Stimulated activated CD8-positive, alpha-beta memory T cell treated with anti-CD3 and anti-CD28 coated beads, Interleukin-7, amount 100 ng/mL, for 24 hours (primary cell): Measurements from ENCODE around the gene IQCC.

ENCODE experiments used
- DNase-seq: peaks from one replicate; pipeline ENCODE4 v3.0.0-alpha.2; 2020; ENCODE audit warnings: low read depth

IQCC gene

GRCh38 chr1:32195972-32196823 lies 9.3 kb upstream of the IQCC start:
- no peak for DNase-seq

GRCh38 chr1:32197074-32197473 lies 8.4 kb upstream of the IQCC start:
- no peak for DNase-seq

- no peak for DNase-seq
Observed at GRCh38 chr1:32197837-32198236, 7.6 kb upstream of the IQCC start.

GRCh38 chr1:32198237-32199042 lies 7.0 kb upstream of the IQCC start:
- DNase-seq, result no peak

- DNase-seq, result no peak
Observed at GRCh38 chr1:32199043-32199716, 6.3 kb upstream of the IQCC start.

GRCh38 chr1:32199717-32200072 lies 5.8 kb upstream of the IQCC start:
- DNase-seq, result no peak

GRCh38 chr1:32200226-32201010 lies 5.1 kb upstream of the IQCC start, which contains the start of gene CCDC28B:
TSS of gene CCDC28B (plus strand) at chr1:32200595. CDS start at chr1:32201936, 1,341 bp downstream.
- peak; percentile 29 for DNase-seq

- peak; percentile 66 for DNase-seq
Observed at GRCh38 chr1:32201011-32201855, 4.2 kb upstream of the IQCC start.

- DNase-seq, result no peak
Observed at GRCh38 chr1:32204943-32205361, 519 bp upstream of the IQCC start.

GRCh38 chr1:32208469-32208868 lies 3.0 kb downstream of the IQCC start:
- DNase-seq, result no peak

- no peak for DNase-seq
Observed at GRCh38 chr1:32208891-32209328, 3.4 kb downstream of the IQCC start, which contains the start of gene DCDC2B. TSS of gene DCDC2B (plus strand) at chr1:32209089. CDS start at chr1:32209094, 5 bp downstream.

- no peak for DNase-seq
Observed at GRCh38 chr1:32215629-32216480, 10.4 kb downstream of the IQCC start.

- no peak for DNase-seq
Observed at GRCh38 chr1:32216566-32216965, 11.1 kb downstream of the IQCC start.

GRCh38 chr1:32219022-32219421 lies 13.6 kb downstream of the IQCC start:
- no peak for DNase-seq

GRCh38 chr1:32220746-32221580 lies 15.5 kb downstream of the IQCC start:
- no peak for DNase-seq

GRCh38 chr1:32221581-32221979 lies 16.1 kb downstream of the IQCC start:
- DNase-seq, result no peak

- DNase-seq, result peak; percentile 83
Observed at GRCh38 chr1:32221980-32222755, 16.7 kb downstream of the IQCC start, which contains the start of the genes EIF3I and TMEM234. TSS of gene EIF3I (plus strand) at chr1:32222407. CDS start at chr1:32222442, 35 bp downstream. TSS of gene TMEM234 (minus strand) at chr1:32222353. CDS start at chr1:32222322, 31 bp downstream.

- no peak for DNase-seq
Observed at GRCh38 chr1:32223683-32224082, 18.2 kb downstream of the IQCC start.
